PFSK-1 (cell line): ENCODE measurements around the gene KIF17.

Experiments used
- POLR2AphosphoS5 ChIP-seq: IDR thresholded peaks from 2 replicates; pipeline ENCODE4 v1.6.1; 2012; ENCODE audit warnings: low read depth, mild to moderate bottlenecking, control low read depth, low read length, moderate library complexity
- REST ChIP-seq, 2 experiments: IDR thresholded peaks; 2 replicates each; pipeline versions ENCODE4 v1.6.1 to v1.8.0; 2011 to 2012; ENCODE audit warnings: low read depth in 2 of 2, low read length in 2 of 2, control low read depth in 1 of 2, inconsistent platforms in 1 of 2, mild to moderate bottlenecking in 1 of 2, moderate library complexity in 1 of 2; ENCODE audit not compliant: insufficient read depth in 1 of 2
- SIN3A ChIP-seq: IDR thresholded peaks from 2 replicates; pipeline ENCODE4 v1.6.1; 2012; ENCODE audit warnings: mild to moderate bottlenecking, low read length, moderate library complexity, borderline replicate concordance; ENCODE audit not compliant: insufficient read depth
- TAF1 ChIP-seq: IDR thresholded peaks from 2 replicates; pipeline ENCODE4 v1.6.1; 2012; ENCODE audit warnings: low read length, control low read depth, borderline replicate concordance; ENCODE audit not compliant: insufficient read depth

GRCh38 chr1:20634065-20634593, 83.7 kb downstream of the KIF17 start:
- TF ChIP-seq POLR2AphosphoS5: no peak
- TF ChIP-seq REST (IDR thresholded peaks at IDR 0.05; ENCODE audit: insufficient read depth in 1 of 2, low read depth in 2 of 2, low read length in 2 of 2): no peak
- no peak for TF ChIP-seq SIN3A
- no peak for TF ChIP-seq TAF1
